ENCODE data around the gene SLC7A1. TPM values are rescaled to one million over a fixed set of nuclear protein-coding genes. Genes with fewer than 3 reads are reported as not detected.

SLC7A1 gene
- total and polyA plus RNA-seq, 4 donors: 0.90 to 22.6 (median 1.4) TPM

DNA sequence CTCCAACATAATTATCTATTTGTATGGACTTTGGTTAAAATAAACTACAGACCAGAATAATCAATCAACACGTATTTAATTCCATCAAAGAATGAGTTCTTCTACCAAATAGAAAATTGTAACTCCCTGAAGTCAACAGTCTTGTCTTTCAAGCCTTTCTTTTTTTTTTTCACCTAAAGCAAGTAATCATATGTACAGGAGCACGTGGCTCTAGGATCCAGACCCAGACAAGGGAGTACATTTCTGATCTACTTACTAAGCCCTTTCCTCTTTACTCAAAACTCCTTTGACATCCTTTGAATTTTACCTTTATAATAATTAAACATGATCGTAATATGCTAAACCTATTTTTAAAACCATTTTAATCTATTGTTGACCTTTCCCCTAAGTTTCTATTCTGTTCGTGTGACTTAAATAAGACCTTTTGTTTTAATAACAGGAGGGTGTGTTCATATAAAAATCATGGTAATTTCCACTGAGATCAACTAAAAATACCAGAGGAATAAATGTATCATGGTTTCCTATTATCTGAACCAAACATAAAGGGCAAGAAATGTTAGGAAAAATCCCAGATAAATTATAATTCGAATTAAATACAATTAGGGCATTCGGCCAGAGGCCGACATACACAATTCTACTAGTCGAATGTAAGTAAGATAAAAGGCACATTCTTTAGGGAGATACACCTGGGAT is 1.7 kb downstream of the SLC7A1 start:
- no peak overlapping the region for H3K9ac ChIP-seq (ENCODE audit: low read depth in 1 of 2, low read length in 2 of 2)
- no peaks in the 10 kb centered on the region for H3K9me3 ChIP-seq (ENCODE audit: control insufficient read depth in 4 of 4, low read length in 3 of 4)
- no peak overlapping the region for H3K27ac ChIP-seq (ENCODE audit: low read depth in 1 of 2, low read length in 2 of 2)
- 83% methylated on average over 8 of the region's 8 CpGs for WGBS
- DNase-seq (ENCODE audit: low spot score): no peak
- H3K4me3 ChIP-seq (ENCODE audit: low read depth in 1 of 3, low read length in 3 of 3): peak overlapping the region in 1 of 3 donors; percentile 94
- TF ChIP-seq MAX (IDR thresholded peaks at IDR 0.05): no peak
- TF ChIP-seq RAD21 (IDR thresholded peaks at IDR 0.05): no peak
- TF ChIP-seq, protein P1, sequence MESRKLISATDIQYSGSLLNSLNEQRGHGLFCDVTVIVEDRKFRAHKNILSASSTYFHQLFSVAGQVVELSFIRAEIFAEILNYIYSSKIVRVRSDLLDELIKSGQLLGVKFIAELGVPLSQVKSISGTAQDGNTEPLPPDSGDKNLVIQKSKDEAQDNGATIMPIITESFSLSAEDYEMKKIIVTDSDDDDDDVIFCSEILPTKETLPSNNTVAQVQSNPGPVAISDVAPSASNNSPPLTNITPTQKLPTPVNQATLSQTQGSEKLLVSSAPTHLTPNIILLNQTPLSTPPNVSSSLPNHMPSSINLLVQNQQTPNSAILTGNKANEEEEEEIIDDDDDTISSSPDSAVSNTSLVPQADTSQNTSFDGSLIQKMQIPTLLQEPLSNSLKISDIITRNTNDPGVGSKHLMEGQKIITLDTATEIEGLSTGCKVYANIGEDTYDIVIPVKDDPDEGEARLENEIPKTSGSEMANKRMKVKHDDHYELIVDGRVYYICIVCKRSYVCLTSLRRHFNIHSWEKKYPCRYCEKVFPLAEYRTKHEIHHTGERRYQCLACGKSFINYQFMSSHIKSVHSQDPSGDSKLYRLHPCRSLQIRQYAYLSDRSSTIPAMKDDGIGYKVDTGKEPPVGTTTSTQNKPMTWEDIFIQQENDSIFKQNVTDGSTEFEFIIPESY (IDR thresholded peaks at IDR 0.05): no peak
- TF ChIP-seq HNF4A (conservative IDR thresholded peaks at IDR 0.05): no peak
- no peak for TF ChIP-seq SP1 (IDR thresholded peaks at IDR 0.05)
- TF ChIP-seq FOXA1 (IDR thresholded peaks at IDR 0.05): no peak
- peaks cover 3 to 12% (median 8%) of the 10 kb centered on the region in 4 donors for H3K4me1 ChIP-seq (ENCODE audit: control insufficient read depth in 4 of 4, insufficient read depth in 4 of 4, low read length in 3 of 4)
- no peaks in the 10 kb centered on the region for H3K27me3 ChIP-seq (ENCODE audit: control insufficient read depth in 4 of 4, insufficient read depth in 4 of 4, low read length in 3 of 4)
- H3K36me3 ChIP-seq (ENCODE audit: control insufficient read depth in 4 of 4, insufficient read depth in 3 of 4, low read depth in 1 of 4, low read length in 3 of 4): no peaks in the 10 kb centered on the region

DNA sequence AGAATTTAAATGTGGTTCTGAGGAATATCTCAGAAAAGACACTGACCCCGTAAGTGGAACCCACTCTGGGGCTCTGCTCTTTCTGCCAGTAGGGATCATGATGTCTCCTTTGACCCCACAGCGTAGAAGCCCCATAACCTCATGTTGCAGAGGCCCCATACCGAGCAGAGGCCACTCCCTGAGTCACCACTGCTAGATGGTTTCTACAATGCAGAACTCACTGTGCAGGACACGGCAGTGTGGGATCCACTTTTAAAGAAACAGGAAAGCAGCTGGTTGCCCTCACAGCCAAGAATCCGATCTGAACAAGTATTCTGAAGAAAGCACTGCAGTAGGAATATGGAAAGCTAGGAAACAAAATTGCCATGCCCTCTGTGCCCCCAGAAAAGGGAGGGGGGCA is 4.2 kb downstream of the SLC7A1 start:
- Histone ChIP-seq H3K27ac (ENCODE audit: low read depth in 1 of 2, low read length in 2 of 2) (no peak overlapping the region), H3K9ac (ENCODE audit: low read depth in 1 of 2, low read length in 2 of 2) (no peak overlapping the region), H3K36me3 (ENCODE audit: control insufficient read depth in 4 of 4, insufficient read depth in 3 of 4, low read depth in 1 of 4, low read length in 3 of 4) (no peaks in the 10 kb centered on the region), H3K4me3 (ENCODE audit: low read depth in 1 of 3, low read length in 3 of 3) (no peak overlapping the region), H3K4me1 (ENCODE audit: control insufficient read depth in 4 of 4, insufficient read depth in 4 of 4, low read length in 3 of 4) (peaks cover 3 to 12% (median 8%) of the 10 kb centered on the region in 4 donors), H3K9me3 (ENCODE audit: control insufficient read depth in 4 of 4, low read length in 3 of 4) (no peaks in the 10 kb centered on the region), H3K27me3 (ENCODE audit: control insufficient read depth in 4 of 4, insufficient read depth in 4 of 4, low read length in 3 of 4) (no peaks in the 10 kb centered on the region)
- TF ChIP-seq RXRA (IDR thresholded peaks at IDR 0.05): no peak
- no peak for TF ChIP-seq FOXA1 (IDR thresholded peaks at IDR 0.05)
- no peak for TF ChIP-seq NR2F2 (IDR thresholded peaks at IDR 0.05)
- no peak for TF ChIP-seq MAX (IDR thresholded peaks at IDR 0.05)
- TF ChIP-seq HNF4G (IDR thresholded peaks at IDR 0.05): no peak
- TF ChIP-seq CTCF (IDR thresholded peaks at IDR 0.05; ENCODE audit: low read depth, low read length, missing input control): no peak
- TF ChIP-seq RAD21 (IDR thresholded peaks at IDR 0.05): no peak
- TF ChIP-seq, protein P2, sequence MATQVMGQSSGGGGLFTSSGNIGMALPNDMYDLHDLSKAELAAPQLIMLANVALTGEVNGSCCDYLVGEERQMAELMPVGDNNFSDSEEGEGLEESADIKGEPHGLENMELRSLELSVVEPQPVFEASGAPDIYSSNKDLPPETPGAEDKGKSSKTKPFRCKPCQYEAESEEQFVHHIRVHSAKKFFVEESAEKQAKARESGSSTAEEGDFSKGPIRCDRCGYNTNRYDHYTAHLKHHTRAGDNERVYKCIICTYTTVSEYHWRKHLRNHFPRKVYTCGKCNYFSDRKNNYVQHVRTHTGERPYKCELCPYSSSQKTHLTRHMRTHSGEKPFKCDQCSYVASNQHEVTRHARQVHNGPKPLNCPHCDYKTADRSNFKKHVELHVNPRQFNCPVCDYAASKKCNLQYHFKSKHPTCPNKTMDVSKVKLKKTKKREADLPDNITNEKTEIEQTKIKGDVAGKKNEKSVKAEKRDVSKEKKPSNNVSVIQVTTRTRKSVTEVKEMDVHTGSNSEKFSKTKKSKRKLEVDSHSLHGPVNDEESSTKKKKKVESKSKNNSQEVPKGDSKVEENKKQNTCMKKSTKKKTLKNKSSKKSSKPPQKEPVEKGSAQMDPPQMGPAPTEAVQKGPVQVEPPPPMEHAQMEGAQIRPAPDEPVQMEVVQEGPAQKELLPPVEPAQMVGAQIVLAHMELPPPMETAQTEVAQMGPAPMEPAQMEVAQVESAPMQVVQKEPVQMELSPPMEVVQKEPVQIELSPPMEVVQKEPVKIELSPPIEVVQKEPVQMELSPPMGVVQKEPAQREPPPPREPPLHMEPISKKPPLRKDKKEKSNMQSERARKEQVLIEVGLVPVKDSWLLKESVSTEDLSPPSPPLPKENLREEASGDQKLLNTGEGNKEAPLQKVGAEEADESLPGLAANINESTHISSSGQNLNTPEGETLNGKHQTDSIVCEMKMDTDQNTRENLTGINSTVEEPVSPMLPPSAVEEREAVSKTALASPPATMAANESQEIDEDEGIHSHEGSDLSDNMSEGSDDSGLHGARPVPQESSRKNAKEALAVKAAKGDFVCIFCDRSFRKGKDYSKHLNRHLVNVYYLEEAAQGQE (IDR thresholded peaks at IDR 0.05): no peak
- no peak for TF ChIP-seq ATF3 (IDR thresholded peaks at IDR 0.05)
- WGBS: 91% methylated on average over 5 of the region's 5 CpGs
- DNase-seq (ENCODE audit: low spot score): no peak
